ENCODE measurements around the gene SHC4.

Gene SHC4

DNA sequence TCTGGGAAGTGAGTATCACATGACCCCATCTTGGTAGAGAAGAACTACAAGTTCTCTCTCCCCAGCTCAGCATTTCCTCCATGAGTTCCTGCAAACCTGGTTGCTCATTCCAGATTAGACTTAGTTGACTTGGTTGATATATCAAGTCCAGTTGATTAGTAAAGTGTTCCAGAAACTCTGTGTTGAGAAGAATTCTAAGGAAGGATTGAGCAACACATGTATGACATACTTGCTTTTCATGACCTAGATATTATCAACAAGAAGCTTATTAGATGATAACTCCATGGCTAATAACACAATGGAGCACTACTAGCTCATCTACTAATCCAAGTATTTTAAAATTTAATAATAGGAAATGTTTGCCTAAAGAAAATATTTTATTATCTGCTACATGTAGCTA, 92.2 kb downstream of the SHC4 start:
- no peaks in the 10 kb centered on the region for H4K20me1 ChIP-seq
- no peak overlapping the region for H3K27ac ChIP-seq
- H3K9me3 ChIP-seq = no peaks in the 10 kb centered on the region
- no peaks in the 10 kb centered on the region for H3K4me1 ChIP-seq
- no peak for TF ChIP-seq Cebpa-rat (IDR thresholded peaks at IDR 0.05)
- H3K4me2 ChIP-seq = no peak overlapping the region
- no peak overlapping the region for H3K9ac ChIP-seq
- no peaks in the 10 kb centered on the region for H3K36me3 ChIP-seq
- no peaks in the 10 kb centered on the region for H3K27me3 ChIP-seq
- H3K4me3 ChIP-seq = no peak overlapping the region

GRCh38 chr15:48869966-48870365, 93.8 kb downstream of the SHC4 start:
- Histone ChIP-seq H3K36me3 (no peaks in the 10 kb centered on the region), H3K27ac (no peak overlapping the region), H3K4me1 (no peaks in the 10 kb centered on the region), H3K27me3 (no peaks in the 10 kb centered on the region), H3K9me3 (no peaks in the 10 kb centered on the region), H3K4me2 (no peak overlapping the region), H4K20me1 (no peaks in the 10 kb centered on the region), H3K9ac (no peak overlapping the region), H3K4me3 (no peak overlapping the region)
- TF ChIP-seq Cebpa-rat (IDR thresholded peaks at IDR 0.05) = no peak

DNA sequence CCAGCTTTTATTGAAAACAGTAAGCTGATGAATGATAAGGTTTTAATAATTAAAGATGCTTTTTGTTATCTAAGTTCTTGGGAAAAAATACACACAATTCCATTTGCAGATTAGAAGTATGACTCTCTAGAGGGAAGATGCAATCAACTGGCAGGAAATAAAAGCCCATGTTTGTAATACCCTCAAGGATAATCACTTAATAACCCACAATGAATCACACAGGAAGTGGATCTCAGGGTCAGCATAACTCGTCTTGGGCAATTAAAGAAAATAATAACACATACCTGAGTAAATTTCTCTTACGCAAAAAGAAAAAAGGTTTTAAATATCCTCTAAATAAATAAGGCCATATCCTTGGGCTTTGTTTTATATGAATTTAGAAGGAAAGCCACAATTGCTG, 95.2 kb downstream of the SHC4 start:
- Histone ChIP-seq H3K4me3 (no peak overlapping the region), H3K27me3 (no peaks in the 10 kb centered on the region), H3K36me3 (no peaks in the 10 kb centered on the region), H3K4me2 (no peak overlapping the region), H4K20me1 (no peaks in the 10 kb centered on the region), H3K9me3 (no peaks in the 10 kb centered on the region), H3K4me1 (no peaks in the 10 kb centered on the region), H3K27ac (no peak overlapping the region), H3K9ac (no peak overlapping the region)
- TF ChIP-seq Cebpa-rat (IDR thresholded peaks at IDR 0.05) = no peak

GRCh38 chr15:48868023-48868422, 95.7 kb downstream of the SHC4 start:
- Histone ChIP-seq H3K9ac (no peak overlapping the region), H3K27me3 (no peaks in the 10 kb centered on the region), H3K4me2 (no peak overlapping the region), H3K4me3 (no peak overlapping the region), H3K4me1 (no peaks in the 10 kb centered on the region), H3K9me3 (no peaks in the 10 kb centered on the region), H4K20me1 (no peaks in the 10 kb centered on the region), H3K36me3 (no peaks in the 10 kb centered on the region), H3K27ac (no peak overlapping the region)
- no peak for TF ChIP-seq Cebpa-rat (IDR thresholded peaks at IDR 0.05)

DNA sequence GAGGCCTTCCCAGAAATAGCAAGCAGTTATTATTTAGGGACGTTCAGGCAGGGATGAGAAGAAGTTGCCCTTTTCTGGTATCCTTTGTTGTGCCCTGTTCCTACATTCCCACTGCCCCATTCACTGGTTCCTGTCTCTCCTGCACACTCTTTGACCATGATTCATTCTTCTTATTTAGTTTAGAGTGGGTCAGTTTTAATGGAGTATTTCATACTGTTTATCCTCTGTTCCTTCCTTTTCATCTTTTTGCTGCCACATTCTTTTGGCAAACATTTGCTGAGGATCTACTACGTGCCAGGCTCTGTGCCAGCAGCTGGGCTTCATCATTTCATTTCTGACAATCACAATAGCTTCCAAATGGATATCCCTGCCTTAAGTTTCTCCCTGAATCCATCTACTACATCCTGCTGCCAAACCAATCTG, 97.6 kb downstream of the SHC4 start:
- no peaks in the 10 kb centered on the region for H3K36me3 ChIP-seq

DNA sequence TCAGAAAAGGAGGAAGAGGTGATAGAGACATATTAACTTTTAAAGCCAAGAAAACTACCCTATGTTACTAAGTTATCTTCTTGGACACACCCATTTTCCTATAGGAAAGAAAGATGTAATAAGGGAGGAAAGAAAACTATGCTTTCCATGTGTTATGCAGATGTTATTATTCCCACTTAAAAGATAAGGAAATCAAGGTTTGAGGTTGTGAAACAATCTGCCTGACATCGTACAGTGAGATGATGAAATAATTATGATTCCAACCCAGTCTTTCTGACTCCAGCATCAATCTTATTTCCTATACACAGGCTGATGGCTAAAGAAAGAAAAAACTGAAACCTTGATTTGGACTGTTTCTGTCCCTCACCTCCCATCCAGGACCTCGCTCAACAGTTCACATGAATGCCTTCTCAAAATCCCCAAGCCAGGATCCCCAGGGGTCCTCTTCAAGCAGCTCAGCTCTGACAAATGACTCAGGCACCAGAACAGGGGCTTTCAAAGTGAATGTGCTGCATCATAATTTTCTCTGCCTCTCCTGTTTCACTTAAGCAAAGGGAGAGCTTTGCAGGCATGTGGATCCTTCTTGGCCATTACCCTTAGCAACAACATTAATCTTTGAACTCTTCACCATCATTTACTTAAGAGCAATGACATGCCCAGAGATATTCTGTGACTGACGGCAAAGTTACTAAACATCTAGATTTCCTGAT, 98.2 kb downstream of the SHC4 start:
- H4K20me1 ChIP-seq = no peaks in the 10 kb centered on the region
- H3K27ac ChIP-seq = no peak overlapping the region
- no peaks in the 10 kb centered on the region for H3K27me3 ChIP-seq
- no peak overlapping the region for H3K4me3 ChIP-seq
- TF ChIP-seq Cebpa-rat (IDR thresholded peaks at IDR 0.05) = no peak
- H3K4me2 ChIP-seq = no peak overlapping the region
- H3K9me3 ChIP-seq = no peaks in the 10 kb centered on the region
- H3K4me1 ChIP-seq = no peaks in the 10 kb centered on the region
- H3K9ac ChIP-seq = no peak overlapping the region
- no peaks in the 10 kb centered on the region for H3K36me3 ChIP-seq

More for the DNA sequence above, 97.6 kb downstream of the SHC4 start:
- no peak for TF ChIP-seq Cebpa-rat (IDR thresholded peaks at IDR 0.05)
- Histone ChIP-seq H3K4me3 (no peak overlapping the region), H3K4me2 (no peak overlapping the region), H3K4me1 (no peaks in the 10 kb centered on the region), H4K20me1 (no peaks in the 10 kb centered on the region), H3K27ac (no peak overlapping the region), H3K9me3 (no peaks in the 10 kb centered on the region), H3K9ac (no peak overlapping the region), H3K27me3 (no peaks in the 10 kb centered on the region)

GRCh38 chr15:48862705-48863104, 101.0 kb downstream of the SHC4 start:
- Histone ChIP-seq H3K4me3 (no peak overlapping the region), H4K20me1 (no peaks in the 10 kb centered on the region), H3K9me3 (no peaks in the 10 kb centered on the region), H3K36me3 (no peaks in the 10 kb centered on the region), H3K4me1 (no peaks in the 10 kb centered on the region), H3K4me2 (no peak overlapping the region), H3K27me3 (no peaks in the 10 kb centered on the region), H3K27ac (no peak overlapping the region), H3K9ac (no peak overlapping the region)
- no peak for TF ChIP-seq Cebpa-rat (IDR thresholded peaks at IDR 0.05)

DNA sequence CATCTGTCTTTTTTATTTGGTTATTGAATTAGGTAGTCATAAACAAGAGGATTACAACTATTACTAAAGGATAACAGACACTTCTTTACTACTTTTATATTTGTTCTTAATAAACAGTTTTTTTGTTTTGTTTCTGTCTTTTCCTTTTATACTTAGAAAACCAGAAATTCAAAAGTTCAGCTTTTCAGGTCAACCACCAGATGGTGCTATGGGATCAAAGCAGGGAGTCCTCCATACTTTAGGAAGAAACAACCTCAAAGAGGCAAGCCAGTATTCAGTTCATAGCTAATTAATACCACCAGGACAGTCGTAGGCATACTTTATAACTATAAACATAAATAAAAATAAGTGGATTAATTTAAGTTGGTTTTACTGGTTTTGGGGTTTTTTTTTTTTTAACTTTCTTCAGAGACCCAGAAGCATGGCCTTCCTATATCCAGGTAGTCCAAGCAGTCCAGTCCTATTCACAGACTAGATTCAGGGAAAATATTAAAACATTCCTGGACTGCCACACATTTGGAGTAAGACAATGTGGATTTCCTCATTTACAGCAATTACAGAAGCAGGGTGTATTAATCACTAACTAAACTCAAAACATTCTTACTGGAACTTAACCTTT, 101.8 kb downstream of the SHC4 start:
- Histone ChIP-seq H3K4me1 (no peaks in the 10 kb centered on the region), H3K27me3 (no peaks in the 10 kb centered on the region), H3K27ac (no peak overlapping the region), H3K9me3 (no peaks in the 10 kb centered on the region), H3K36me3 (no peaks in the 10 kb centered on the region), H3K4me3 (no peak overlapping the region), H3K4me2 (no peak overlapping the region), H3K9ac (no peak overlapping the region), H4K20me1 (no peaks in the 10 kb centered on the region)
- no peak for TF ChIP-seq Cebpa-rat (IDR thresholded peaks at IDR 0.05)

DNA sequence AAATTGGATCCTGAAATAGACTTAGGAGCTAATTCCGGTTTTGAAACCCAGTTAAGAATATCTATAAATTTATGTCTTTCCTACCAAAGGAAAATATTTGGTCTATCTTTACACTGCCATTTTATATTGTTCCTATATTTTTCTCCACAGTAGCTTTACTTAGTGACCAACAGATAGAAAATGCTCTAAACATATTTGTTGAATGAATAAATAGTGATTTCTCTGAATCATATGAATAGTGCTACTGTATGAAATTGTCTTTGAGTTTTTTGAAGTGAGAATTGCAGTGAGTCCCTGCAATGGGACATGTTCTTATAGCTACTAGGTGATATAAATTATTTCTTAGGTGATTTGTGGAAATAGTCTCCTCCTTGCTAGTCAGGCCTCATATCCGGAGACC, 104.3 kb downstream of the SHC4 start:
- H3K4me1 ChIP-seq = no peaks in the 10 kb centered on the region
- TF ChIP-seq Cebpa-rat (IDR thresholded peaks at IDR 0.05) = no peak
- no peaks in the 10 kb centered on the region for H4K20me1 ChIP-seq
- H3K4me2 ChIP-seq = no peak overlapping the region
- H3K27ac ChIP-seq = no peak overlapping the region
- H3K27me3 ChIP-seq = no peaks in the 10 kb centered on the region
- no peaks in the 10 kb centered on the region for H3K36me3 ChIP-seq
- H3K4me3 ChIP-seq = no peak overlapping the region
- H3K9me3 ChIP-seq = no peaks in the 10 kb centered on the region
- no peak overlapping the region for H3K9ac ChIP-seq

- no peaks in the 10 kb centered on the region for H4K20me1 ChIP-seq
- no peak overlapping the region for H3K9ac ChIP-seq
- no peak overlapping the region for H3K4me2 ChIP-seq
- no peaks in the 10 kb centered on the region for H3K36me3 ChIP-seq
- TF ChIP-seq Cebpa-rat (IDR thresholded peaks at IDR 0.05) = no peak
- H3K27ac ChIP-seq = no peak overlapping the region
- H3K9me3 ChIP-seq = no peaks in the 10 kb centered on the region
- H3K4me3 ChIP-seq = no peak overlapping the region
- no peaks in the 10 kb centered on the region for H3K4me1 ChIP-seq
- no peaks in the 10 kb centered on the region for H3K27me3 ChIP-seq
Observed at GRCh38 chr15:48858401-48858800, 105.3 kb downstream of the SHC4 start.
